Measurements from ENCODE around the gene SMYD3. TPM values are rescaled to one million over a fixed set of nuclear protein-coding genes. Genes with fewer than 3 reads are reported as not detected.
A peak's percentile ranks its signal among the peaks of the same experiment; 100 is the strongest.

Gene SMYD3
- total RNA-seq: 16.3 and 17.3 TPM in 2 replicates

DNA sequence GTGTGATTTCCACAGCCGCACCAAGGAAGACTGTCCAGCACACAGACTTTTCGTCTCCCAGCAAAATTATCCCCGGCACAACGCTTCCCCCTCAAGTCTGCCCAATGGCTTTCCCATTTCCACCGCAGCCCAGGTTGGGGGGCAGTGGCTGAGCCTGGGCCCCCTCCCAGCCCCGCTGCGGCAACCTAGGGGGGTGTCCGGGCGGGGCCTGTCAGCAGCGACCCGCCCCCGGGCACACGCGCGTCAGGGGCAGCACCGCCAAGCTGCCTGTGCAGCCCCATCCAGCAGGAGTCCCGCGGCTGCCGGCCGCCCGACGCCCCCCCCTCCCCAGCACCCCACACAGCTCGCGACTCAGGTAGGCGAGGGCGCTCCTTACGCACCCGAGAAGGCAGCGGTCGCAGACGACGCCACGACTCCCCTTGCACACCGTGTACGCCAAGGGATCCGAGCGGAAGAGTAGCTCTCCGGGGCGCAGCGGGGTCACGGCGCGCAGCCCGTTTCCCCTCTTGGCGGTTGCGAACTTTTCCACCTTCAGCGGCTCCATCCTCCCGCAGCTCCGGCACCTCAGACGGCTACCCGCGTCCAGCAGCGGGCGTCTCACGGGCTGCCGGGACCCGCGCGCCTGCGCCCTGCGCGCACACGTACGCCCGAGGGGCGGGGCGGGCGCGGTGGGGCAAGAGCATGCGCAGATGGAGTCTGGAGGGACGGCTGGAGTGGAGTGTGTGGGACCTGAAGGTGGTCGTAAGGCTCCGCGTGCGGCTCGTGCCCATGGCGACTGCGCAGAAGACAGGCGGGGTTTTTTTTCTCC is at the start of gene SMYD3:
SMYD3 (minus strand) TSS at position 606 of the 808 bp plus-strand sequence.
- DNase-seq (ENCODE audit: low read depth in 2 of 2): peak; percentile 82 to 85

GRCh38 chr1:246554201-246554600 is 47.1 kb upstream of the SMYD3 start:
- DNase-seq (ENCODE audit: low read depth in 2 of 2): no peak

DNA sequence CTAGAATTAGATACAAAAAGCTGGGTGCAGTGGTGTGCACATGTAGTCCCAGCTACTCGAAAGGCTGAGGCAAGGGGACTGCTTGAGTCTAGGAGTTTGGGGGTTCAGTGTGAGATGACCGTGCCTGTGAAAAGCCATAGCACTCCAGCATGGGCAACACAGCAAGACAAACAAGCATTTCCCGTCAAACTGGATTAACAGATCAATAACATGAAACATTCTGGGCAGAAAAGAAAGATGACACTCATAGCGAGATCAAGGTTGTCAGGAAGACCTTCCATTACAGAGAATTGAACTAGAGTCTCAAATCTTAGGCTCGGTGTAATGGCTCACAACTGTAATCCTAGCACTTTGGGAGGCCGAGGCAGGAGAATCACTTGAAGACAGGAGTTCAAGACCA is 45.0 kb upstream of the SMYD3 start:
- no peak for DNase-seq (ENCODE audit: low read depth in 2 of 2)

GRCh38 chr1:246550402-246550801 is 43.3 kb upstream of the SMYD3 start:
- DNase-seq (ENCODE audit: low read depth in 2 of 2): no peak

DNA sequence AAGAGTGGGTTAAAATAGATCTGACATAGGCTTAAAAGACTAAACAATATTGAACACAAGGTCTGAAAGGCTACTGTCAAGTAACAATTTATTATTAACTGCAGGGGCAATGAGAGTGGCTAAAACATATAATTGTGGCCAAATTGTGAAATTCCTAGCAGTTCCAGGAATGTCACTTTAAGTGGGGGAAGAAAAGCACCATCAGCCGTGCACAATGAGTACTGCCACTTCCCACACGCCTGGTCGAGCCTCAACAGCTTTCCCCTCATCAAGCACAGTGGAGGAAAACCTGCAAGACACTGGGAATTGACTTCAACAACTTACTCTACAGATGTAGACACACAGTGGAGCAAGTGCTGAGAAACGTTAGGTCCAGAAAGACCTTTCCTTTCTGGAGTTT is 42.6 kb upstream of the SMYD3 start:
- no peak for DNase-seq (ENCODE audit: low read depth in 2 of 2)

DNA sequence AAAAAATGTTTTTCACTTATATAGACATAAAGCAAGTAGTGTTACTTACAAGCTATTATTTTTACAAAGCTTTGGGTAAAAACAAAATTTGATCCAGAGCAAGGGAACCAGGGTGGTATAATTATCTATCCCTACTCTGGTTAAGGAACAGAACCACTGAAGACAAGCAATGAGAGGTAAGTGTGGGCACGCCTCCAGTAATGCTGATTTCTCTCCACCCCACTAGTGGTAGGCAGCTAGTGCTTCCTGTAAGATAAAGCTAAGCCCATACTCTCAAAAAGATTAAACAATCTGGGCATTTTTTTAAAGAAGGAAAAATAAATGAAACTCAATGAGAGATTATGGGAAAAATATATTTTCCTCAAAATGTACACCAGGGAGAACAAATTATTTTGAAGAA is 36.9 kb upstream of the SMYD3 start:
- no peak for DNase-seq (ENCODE audit: low read depth in 2 of 2)

DNA sequence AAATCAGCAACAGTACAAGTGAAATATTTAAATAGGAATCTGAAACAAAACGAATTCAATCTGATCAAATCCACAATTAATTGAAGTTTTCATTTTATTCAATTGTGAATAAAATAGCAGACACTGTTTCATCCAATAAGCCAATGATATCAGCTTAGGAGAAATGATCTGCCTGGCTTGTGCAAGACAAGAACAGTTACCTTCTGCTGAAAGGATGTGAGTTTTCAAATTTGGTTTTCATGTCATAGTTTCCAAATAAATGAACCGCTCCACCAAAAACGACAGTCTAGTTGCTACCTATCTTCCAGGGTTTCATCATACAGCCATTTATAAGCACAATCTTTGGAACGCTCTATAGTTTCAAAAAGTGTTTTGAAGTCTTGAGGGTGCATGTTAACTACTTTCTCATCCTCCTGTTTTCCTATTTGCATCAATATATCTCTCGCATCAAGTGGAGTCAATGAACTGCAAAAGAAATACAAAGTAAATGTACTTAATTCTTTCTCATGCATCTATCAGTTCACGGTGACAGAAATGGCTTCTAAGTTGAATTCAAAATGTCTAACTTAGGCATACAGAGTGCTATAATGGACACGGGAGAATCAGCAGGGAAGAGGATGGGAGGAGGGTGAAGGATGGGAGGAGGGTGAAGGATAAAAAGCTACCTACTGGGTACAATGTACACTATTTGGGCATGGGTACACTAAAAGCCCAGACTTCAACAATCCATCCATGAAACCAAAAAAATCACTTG is 33.8 kb upstream of the SMYD3 start:
- no peak for DNase-seq (ENCODE audit: low read depth in 2 of 2)

DNA sequence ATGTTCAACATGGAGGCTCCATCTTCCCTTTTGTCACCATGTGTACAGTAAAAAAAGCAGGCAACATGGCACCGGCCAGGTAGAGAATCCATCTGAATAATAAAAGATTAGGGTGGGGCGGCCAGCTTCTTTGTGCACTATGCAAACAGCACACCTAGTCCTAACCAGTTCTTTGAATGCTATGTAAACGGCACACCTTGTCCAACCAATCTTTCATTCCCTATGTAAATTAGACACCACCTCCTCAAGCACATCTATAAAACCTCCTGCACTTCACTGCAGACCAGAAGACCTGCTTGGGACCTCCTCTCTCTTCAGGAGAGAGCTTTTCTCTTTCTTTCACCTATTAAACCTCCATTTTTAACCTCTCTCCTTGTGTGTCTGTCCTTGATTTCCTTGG is 30.8 kb upstream of the SMYD3 start:
- no peak for DNase-seq (ENCODE audit: low read depth in 2 of 2)

GRCh38 chr1:246537441-246537840 is 30.4 kb upstream of the SMYD3 start:
- no peak for DNase-seq (ENCODE audit: low read depth in 2 of 2)

DNA sequence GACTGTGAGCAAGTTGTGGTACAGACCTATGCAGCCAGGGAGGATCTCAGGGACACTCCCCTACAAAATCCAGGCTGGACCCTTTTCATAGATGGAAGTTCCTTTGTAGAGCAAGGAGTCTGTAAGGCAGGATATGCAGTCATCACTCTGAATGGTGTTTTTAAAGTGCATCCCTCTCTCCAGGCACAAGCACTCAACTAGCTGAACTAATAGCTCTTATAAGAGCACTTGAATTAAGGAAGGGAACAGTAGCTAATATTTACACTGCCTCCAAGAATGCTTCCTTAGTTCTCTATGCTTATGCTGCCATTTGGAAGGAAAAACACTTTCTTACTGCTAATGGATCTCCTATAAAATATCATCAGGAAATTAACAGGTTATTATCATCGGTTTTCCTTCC is 27.0 kb upstream of the SMYD3 start:
- no peak for DNase-seq (ENCODE audit: low read depth in 2 of 2)

- no peak for DNase-seq (ENCODE audit: low read depth in 2 of 2)
Measured at GRCh38 chr1:246533371-246533905, 26.4 kb upstream of the SMYD3 start.

DNA sequence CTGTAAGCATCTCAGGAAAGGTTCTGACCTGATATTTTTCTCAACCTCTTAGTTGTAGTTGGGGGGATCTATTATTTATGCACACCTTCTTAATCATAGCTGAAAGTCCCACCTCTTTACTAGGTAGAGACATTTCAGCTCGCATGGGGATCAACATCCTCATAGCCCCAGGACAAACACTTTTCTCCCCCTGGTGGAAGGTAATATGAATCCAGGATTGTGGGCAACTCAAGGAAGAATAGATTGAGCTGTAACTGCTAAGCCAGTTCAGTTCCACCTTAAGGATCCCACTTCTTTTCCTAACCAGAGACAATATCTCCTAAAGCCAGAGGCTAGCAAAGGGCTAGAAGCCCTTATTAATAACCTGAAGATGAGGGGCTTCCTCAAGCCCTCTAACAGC is 25.4 kb upstream of the SMYD3 start:
- no peak for DNase-seq (ENCODE audit: low read depth in 2 of 2)

DNA sequence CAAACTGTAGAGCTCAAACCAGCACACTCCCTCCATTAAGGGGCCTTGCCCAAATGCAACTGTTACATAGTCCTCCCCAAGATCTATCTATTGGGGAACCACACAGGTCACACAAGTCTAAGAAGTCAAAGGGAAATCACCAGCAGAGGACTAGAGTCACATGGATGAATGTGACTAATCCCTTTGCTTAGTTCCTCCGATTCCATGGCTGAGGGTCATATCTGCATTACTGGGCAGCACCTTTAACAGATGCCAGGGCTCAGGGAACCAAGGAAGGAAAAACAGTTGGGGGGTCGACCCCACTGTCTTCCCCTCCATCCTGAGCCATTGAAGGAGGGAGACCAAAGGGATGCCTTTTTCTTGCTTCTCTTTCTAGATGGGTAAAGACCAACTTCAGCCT is 23.4 kb upstream of the SMYD3 start:
- no peak for DNase-seq (ENCODE audit: low read depth in 2 of 2)

- DNase-seq (ENCODE audit: low read depth in 2 of 2): no peak
Measured at GRCh38 chr1:246528933-246529731, 22.1 kb upstream of the SMYD3 start.

DNA sequence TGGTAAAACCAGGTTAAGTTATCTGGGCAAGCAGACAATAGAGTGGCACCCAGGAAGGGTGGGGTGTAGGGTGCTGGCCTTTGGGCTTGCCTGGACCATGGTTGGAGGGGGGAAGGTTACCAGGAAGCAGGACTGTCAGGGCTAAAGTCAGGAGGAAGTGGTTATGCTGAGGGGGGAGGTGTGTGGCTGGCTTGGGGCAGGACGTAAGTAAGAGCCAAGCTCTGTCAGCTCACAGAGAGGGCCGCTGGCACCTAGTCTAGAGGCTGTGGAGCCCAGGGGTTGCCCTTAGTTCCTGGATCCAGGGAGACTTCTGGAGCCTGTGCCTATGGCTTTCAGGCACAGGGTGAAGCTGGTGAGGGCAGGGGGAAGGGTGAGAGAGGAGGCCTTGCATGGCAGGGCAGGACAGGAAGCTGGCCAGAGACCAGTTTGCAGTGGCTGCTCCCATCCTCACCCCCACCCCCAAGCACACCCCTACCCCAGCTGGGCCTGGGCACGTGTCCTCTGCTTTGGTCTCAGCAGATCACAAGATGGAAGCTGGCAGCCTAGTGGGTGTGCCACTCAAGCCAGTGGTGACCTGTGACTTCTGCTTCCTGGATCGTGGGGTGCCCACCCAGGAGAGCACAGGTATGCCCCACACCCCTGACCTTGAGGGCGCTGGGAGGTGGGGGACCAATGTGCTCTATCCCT is 20.5 kb upstream of the SMYD3 start:
- peak in 1 of 2 donors; percentile 6 for DNase-seq (ENCODE audit: low read depth in 2 of 2)

GRCh38 chr1:246526915-246527314 is 19.8 kb upstream of the SMYD3 start:
- no peak for DNase-seq (ENCODE audit: low read depth in 2 of 2)

DNA sequence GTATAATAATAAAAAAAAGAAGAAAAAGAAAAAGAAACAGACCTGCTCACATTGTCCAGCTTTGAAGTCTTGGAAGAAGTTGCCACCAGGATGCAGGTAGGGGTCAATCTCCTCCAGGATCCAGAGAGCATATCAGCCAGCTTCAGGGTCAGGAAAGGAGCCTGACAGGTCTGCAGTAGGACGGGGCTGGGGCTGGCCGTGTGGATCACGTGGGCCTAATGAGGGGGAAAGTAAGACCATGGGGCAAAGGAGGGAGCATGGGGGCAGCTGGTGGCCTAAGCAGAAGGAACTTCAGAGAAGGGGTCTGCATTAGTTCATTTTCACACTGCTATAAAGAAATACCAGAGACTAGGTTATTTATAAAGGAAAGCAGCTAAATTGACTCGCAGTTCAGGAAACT is 19.3 kb upstream of the SMYD3 start:
- no peak for DNase-seq (ENCODE audit: low read depth in 2 of 2)

GRCh38 chr1:246519514-246519913 is 12.4 kb upstream of the SMYD3 start:
- no peak for DNase-seq (ENCODE audit: low read depth in 2 of 2)

GRCh38 chr1:246518456-246519205 is 11.6 kb upstream of the SMYD3 start:
- no peak for DNase-seq (ENCODE audit: low read depth in 2 of 2)

- DNase-seq (ENCODE audit: low read depth in 2 of 2): no peak
Measured at GRCh38 chr1:246517391-246517790, 10.3 kb upstream of the SMYD3 start.

- no peak for DNase-seq (ENCODE audit: low read depth in 2 of 2)
Measured at GRCh38 chr1:246516126-246516525, 9.0 kb upstream of the SMYD3 start.

Measured in lung microvascular endothelial cell (primary cell).